Fibroblast of peridontal ligament (primary cell): Measurements from ENCODE around the gene PLN.

Source experiments
- DNase-seq: peaks from one replicate; pipeline ENCODE4 v3.0.0-alpha.2; 2010; ENCODE audit errors: extremely low read depth

Gene PLN

GRCh38 chr6:118548136-118548535 is at the start of gene PLN:
Gene PLN (plus strand): TSS chr6:118548296. CDS start chr6:118558922, 10,626 bp downstream.
- DNase-seq, result no peak

- DNase-seq, result no peak
These were observed 47.7 kb upstream of the PLN start for GRCh38 chr6:118500130-118501015.

- no peak for DNase-seq
These were observed 47.0 kb upstream of the PLN start for GRCh38 chr6:118501099-118501498.

GRCh38 chr6:118501765-118502164 is 46.3 kb upstream of the PLN start:
- no peak for DNase-seq

- DNase-seq, result no peak
These were observed 45.9 kb upstream of the PLN start for GRCh38 chr6:118502169-118502568.

GRCh38 chr6:118504611-118505010 is 43.5 kb upstream of the PLN start:
- no peak for DNase-seq

- no peak for DNase-seq
These were observed 42.4 kb upstream of the PLN start for GRCh38 chr6:118505656-118506055.

GRCh38 chr6:118506071-118506638 is 41.9 kb upstream of the PLN start:
- no peak for DNase-seq

- DNase-seq, result no peak
These were observed 40.5 kb upstream of the PLN start for GRCh38 chr6:118507636-118508035.

- DNase-seq, result peak; percentile 61
These were observed 39.0 kb upstream of the PLN start for GRCh38 chr6:118509009-118509617.

- DNase-seq, result no peak
These were observed 36.0 kb upstream of the PLN start for GRCh38 chr6:118511930-118512715.

GRCh38 chr6:118514689-118515088 is 33.4 kb upstream of the PLN start:
- DNase-seq, result no peak

GRCh38 chr6:118522422-118522821 is 25.7 kb upstream of the PLN start:
- DNase-seq, result no peak

- no peak for DNase-seq
These were observed 24.9 kb upstream of the PLN start for GRCh38 chr6:118523216-118523615.

- no peak for DNase-seq
These were observed 23.4 kb upstream of the PLN start for GRCh38 chr6:118524686-118525085.

- DNase-seq, result no peak
These were observed 21.9 kb upstream of the PLN start for GRCh38 chr6:118525913-118526780.

- DNase-seq, result peak; percentile 18
These were observed 20.0 kb upstream of the PLN start for GRCh38 chr6:118528129-118528528.

- peak; percentile 19 for DNase-seq
These were observed 18.3 kb upstream of the PLN start for GRCh38 chr6:118529756-118530155.

- DNase-seq, result no peak
These were observed 17.2 kb upstream of the PLN start for GRCh38 chr6:118530942-118531341.

- DNase-seq, result no peak
These were observed 12.8 kb upstream of the PLN start for GRCh38 chr6:118535176-118535844.

- DNase-seq, result no peak
These were observed 11.6 kb upstream of the PLN start for GRCh38 chr6:118536478-118536877.
